GM21529 (cell line): ENCODE results near the gene ANKUB1.

Experiments
- ATAC-seq: cut with Tn5 transposase; IDR thresholded peaks from one replicate; pipeline ENCODE4 v1.9.1; 2021; ENCODE audit not compliant: unreplicated experiment

Gene ANKUB1

DNA sequence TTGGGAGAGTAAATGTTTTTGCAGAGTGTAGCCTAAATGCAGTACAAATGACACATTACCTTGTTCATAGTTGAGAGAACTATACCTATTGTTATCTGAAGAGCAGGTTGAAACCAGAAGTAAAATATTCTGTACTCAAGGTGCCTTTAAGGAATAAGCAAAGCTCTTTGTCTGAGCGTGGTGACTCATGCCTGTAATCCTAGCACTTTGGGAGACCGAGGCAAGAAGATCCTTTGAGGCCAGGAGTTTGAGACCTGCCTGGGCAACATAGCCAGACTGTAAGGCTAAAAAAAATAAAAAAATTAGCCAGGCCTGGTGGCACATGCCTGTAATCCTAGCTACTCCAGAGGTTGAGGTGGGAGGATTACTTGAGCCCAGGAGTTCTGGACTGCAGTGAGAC is 18.5 kb upstream of the ANKUB1 start:
- no peak for ATAC-seq

DNA sequence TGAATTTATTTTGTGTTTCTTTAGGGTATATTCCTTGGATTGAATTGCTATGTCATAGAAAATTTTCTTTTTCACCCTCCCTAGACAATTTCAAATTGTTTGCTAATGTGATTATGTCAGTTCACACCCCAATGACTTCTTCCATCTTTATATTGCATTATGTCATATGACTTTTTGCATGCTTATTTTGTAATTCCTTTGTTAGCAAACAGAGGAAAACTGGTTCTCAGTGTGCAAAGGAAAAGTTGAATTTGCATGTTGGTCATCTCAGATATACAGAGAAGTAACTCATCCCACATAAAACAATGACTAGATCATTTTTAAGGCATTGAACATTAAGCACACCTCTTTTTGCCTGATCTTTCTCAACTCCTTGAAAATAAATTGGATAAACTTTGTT is 17.3 kb upstream of the ANKUB1 start:
- no peak for ATAC-seq

DNA sequence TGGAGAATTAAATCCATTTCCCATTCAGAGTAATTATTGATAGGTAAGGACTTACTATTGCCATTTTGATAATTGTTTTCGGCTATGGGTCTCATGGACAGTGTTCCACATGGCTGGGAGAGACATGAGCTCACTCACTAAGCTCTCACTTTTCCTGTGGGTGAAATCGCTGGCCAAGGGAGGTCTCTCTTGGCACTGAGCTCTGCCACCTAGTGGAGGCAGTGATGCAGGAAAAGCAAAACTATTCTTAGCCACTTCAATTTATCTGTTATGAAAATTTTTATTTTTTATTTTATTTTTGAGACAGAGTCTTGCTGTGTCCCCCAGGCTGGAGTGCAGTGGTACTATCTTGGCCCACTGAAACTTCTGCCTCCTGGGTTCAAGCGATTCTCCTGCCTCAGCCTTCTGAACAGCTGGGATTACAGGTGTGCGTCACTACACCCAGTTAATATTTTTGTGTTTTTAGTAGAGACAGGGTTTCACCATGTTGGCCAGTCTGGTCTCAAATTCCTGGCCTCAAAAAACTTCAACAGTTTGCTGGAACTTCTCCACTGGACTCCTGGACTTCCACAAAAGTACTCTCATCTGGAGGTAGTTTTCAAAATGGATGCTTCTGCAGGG is 16.0 kb upstream of the ANKUB1 start:
- peak; percentile 23 for ATAC-seq

DNA sequence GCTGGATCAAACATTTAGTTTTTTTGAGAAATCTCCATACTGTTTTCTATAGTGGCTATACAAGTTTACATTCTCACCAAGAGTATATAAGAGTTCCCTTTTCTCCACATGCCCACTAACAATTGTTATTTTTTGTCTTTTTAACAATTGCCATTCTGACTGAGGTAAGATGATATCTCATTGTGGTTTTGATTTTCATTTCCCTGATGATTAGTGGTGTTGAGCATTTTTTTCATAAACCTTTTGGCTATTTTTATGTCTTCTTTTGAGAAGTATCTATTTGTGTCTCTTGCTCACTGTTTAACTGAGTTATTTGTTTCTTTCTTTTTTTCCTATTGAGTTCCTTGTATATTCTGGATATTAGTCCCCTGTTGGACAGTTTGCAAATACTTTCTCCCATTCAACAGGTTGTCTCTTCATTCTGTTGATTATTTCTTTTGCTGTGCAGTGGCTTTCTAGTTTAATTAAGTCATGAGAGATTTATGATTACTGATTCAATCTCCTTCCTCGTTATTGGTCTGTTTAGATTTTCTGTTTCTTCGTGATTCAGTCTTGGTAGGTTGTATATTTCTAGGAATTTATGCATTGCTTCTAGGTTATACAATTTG is 13.9 kb upstream of the ANKUB1 start:
- no peak for ATAC-seq

DNA sequence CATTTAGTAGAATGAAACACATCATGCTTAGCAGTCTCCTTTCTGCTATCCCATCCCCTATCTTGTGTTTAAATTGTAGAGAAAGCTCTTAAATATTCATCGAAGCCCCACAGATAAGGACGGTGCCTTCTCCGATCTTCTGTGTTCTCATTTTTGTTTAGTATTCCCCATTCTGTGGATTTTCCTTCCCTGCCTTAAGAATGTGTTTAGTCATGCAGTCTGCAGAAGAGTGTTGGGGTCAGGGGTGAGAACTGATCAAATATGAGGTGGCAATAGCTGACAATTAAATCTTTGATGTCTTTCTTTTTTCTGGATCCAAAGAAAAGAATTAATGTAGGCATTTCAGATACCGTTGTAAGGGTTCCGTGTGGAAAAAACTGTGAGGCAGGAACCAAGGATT is 9.3 kb upstream of the ANKUB1 start:
- ATAC-seq, result no peak

DNA sequence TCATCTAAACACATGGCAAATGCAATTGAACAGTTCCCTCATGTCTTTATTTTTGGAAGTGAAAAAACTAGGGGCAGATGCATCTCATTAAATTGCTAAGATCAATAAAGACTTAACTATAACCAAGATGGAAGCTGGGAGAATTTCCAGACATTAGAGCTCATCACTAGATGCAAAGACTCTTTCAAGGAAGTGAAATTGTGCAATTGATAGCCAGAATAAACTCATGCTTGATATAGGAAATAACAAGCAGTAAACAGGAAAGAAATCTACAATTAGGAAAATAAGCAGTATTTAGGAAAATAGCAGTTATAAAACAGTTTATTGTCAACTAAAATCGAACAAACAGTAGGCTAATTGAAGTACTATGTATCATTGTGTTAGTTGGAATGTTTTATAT is 8.8 kb upstream of the ANKUB1 start:
- no peak for ATAC-seq

DNA sequence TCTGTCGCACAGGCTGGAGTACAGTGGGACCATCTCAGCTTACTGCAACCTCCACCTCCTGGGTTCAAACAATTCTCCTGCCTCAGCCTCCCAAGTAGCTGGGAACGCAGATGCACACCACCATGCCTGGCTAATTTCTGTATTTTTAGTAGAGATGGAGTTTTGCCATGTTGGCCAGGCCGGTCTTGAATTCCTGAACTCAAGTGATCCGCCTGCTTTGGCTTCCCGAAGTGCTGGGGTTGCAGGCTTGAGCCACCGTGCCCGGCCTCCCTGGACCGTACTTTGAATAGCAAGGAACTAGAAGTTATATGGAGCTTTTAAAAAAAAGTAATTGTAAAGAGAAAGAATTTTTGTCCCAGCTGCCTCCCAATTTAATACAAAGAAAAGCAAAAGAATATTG is 8.3 kb upstream of the ANKUB1 start:
- no peak for ATAC-seq

DNA sequence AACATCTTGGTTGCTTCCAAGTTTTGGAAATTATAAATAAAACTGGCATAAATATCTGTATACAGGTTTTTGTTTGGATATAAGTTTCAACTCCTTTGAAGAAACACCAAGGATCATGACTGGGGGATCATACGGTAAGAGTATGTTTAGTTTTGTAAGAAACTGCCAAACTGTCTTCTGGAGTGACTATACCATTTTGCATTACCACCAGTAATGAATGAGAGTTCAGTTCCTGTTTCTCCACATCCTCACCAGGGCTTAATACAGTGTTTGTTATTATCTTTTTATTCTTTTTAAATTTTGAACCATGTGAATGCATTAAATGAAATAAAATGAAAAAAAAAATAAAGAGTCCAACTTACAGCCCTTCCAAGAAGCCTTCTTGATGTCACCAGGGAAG is 3.7 kb upstream of the ANKUB1 start:
- ATAC-seq, result no peak

DNA sequence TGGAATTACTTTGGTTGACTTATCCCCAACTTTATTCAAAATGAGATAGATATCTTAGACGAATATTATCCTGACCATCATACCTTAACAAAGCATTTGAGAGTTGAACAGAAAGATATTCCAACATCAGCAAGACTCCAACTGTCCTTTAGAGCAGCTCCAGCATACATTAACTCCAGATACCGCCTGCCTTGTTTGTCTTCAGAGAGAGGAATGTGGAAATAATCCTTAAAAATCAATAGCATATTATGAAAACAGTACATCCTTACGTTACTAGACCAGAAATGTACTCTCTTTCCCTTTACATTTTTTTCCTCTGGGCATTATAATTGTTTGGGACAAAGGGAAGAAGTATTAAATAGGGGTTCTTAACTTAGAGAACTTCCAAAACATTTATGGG is 1.7 kb downstream of the ANKUB1 start:
- ATAC-seq, result no peak

DNA sequence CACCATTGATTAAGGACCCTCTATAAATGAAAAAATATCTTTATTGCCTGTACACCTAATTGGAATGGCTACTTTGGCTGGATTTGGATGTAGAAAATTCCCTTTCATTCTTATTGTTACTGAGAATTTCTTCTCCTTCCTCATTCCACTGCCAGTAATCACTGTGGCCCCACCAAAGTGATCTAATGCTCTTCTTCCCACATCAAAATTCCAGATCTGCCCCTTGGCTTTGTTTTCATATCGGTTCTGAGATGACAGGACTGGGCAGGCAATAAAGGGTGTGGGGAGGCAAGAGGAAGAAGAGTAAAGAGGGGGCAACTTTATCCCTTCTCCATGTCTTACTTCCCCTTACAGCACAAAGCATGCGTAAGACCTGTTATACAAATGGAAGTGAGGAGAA is 2.1 kb downstream of the ANKUB1 start:
- no peak for ATAC-seq

DNA sequence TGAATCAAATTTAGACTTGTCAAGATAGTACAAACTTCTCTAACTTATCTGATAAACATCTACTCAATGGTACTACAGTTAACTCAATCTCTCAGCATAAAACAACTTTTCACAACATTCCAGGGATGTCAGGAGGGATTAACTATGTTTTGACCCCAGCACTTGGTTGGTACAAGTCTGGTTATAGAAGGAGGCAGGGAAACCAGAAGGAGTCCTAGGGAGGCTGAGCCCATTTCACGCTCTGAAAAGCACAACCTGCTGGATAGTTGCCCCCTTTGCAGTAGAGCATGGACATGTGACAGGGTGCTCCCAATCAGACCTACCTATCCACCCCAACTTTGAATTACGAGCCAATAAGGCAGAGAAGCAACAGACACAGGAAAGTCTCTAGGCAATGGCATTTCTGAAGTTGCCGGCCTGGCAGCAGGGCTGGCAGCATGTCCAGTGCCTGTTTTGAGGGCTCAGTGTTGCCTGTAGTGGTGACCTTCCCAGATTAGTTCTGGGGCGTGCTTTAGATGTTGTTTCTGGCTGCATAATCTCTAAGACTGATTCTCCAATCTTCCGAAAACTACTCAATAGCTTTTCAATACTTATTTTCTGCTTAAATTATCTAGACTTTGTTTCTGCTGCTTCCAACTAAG is 8.2 kb downstream of the ANKUB1 start:
- no peak for ATAC-seq

DNA sequence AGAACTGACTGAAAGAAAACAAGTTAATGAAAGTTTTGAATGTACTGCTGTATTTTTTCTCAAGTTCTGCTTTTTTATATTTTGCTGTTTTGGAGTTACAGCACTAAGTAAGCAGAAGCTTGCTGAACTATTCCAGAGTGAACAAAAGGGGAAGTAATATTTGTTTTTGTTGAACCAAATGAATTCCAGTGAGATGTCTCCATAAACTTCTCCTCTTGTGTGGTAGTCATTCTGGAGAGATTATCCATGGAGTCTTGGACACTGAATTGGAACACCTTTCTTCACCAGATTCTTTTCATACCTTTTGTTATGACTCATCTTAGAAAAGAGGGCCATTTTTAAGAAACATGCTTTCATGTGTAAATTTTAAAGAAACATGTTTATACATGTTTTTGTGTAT is 8.8 kb downstream of the ANKUB1 start:
- ATAC-seq, result no peak

DNA sequence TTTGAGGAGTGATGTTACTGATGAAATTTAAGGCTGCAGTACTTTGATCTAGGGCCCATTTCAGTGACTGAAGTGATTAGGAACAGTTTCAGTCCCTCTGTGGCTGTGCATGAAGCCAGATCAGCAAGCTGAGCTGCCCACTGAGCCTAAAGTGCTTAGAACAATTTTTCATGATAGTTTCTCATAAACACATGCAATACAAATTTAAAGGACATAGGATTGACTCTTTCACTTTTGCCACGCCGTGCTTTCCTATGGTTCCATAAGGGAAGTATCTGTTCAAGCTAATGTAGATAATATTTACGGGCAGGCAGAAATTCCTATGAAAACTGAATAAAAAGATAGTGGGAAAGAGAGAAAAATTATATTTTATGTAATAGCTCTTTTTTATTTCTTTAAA is 10.6 kb downstream of the ANKUB1 start:
- ATAC-seq, result no peak

DNA sequence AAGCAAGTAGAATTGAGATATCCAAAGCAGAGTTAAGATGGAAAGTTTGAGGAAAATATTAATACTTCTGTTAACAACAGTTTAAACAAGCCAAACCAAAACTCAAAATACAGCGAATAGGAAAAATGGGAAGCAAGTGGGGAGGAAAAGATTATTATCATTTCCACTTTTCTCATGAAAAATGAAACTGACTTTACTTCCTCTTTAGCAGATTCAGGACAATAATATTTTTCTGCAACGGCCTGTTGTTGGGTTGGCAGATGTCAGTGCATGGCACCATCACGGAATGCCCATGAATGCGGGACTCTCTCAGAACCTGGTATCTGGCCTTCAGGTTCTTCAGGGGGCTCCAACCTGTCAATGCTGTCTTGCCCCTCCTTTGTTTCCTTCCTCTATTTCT is 11.1 kb downstream of the ANKUB1 start:
- ATAC-seq, result no peak

DNA sequence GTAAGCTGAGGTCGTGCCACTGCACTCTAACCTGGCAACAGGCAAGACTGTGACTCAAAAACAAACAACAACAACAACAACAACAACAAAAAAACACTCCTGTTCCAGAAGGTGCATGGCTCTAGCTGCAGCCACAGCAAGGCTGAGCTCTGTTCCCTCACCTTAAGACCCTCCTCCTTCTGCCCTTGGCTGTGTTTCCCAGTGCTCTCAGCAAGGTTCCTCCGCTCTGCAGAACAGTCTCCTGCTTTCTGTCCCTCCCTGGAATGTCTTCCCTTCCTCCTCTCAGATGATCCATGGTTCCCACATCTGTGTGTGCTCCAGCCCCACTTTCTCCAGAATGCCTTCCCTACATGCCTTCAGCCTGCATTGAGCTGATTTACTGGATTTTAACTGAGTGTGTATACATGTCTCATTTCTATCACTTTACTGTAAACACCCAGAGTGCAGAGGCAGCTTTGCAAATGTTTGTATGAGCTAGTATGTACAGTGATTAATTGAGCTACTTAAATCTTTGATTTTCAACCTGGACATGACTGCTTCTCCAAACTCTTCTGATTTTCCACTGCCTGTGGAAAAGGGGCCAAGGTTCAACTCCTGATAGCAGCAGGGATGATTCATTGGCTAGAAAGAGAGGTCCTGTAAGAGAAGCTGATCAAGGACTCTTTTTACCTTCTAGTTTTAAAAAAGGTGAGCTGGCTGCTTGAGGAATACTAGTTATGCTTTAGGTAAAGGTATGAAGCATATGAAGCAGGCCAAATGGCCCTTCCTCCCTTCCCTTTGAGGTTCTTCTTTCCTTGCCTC is 14.7 kb downstream of the ANKUB1 start:
- ATAC-seq, result no peak

DNA sequence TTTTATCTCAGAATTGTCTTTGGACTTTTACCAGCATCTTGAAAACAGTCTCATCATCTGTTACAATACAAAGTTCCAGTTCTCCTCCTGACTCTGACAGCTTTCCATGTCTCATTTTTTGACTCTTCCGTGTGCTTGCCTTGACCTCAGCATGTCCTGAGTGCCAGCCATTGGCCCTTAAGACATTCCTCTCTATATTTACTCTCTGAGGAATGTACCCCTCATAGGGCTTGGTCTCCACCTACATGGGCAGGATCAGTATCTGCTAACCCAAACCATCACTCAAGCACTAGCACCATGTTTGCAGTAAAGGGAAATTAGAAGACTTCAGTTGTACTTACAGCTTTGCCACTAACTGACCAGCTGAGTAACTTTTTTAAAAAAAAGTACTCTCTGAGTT is 16.2 kb downstream of the ANKUB1 start:
- no peak for ATAC-seq

DNA sequence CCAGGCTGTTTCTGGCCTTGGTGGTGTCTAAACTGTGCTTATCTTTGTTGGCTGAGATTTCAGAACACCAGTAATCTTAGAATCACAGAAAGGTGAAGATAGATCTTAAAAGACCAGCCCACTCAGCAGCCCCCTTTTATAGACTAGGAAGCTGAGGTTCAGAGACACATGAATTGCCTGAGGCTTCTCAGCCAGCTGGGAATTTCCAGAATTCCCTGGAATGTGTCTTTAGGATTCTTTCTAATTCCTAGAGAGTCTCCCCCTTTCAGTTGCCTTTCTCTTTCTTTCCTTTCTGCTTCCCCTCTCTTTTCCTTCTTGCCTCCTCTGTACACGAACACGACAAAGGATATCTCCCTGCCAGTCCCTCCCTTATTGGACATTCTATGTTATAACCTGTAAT is 19.5 kb downstream of the ANKUB1 start:
- no peak for ATAC-seq

DNA sequence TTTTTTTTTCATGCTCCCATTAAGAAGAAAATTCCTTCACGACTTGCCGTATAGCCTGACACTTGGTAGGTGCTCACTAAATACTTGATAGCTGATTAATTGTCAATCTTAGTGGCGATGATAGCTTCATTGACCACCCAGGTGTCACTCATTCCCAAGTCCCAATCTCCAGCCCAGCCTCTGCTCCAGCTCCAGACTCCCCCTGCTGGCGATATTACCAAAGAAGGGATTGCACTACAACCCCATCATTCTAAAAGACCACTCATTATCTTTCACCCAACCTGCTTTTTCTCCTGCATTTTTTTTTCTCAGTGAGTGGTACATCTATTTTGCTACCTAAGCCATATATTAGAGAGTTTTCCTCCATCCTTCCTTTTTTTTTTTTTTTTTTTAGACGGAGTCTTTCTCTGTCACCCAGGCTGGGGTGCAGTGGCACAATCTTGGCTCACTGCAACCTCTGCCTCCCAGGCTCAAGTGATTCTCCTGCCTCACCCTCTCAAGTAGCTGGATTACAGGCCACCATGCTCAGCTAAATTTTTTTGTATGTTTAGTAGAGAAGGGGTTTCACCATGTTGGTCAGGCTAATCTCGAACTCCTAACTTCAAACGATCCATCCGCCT is 20.6 kb downstream of the ANKUB1 start:
- peak; percentile 53 for ATAC-seq

DNA sequence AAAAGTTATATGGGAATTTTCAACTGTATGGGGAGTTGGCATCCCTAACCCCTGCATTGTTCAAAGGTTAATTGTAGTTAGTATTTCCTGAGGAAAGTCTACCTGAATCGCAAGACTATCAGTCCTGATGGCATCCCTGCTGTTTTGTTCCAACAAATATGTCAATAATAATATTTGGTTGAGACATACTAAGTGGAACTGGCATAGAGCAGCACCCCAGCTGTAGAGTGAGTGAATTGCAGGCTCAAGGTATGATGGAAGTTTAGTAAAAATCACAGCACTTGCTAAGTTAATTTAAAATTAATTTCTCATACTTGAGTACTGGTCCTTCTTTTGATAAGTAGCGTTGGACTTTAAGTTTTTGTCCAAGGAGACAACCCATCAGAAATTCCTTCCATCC is 22.1 kb downstream of the ANKUB1 start:
- ATAC-seq, result no peak

DNA sequence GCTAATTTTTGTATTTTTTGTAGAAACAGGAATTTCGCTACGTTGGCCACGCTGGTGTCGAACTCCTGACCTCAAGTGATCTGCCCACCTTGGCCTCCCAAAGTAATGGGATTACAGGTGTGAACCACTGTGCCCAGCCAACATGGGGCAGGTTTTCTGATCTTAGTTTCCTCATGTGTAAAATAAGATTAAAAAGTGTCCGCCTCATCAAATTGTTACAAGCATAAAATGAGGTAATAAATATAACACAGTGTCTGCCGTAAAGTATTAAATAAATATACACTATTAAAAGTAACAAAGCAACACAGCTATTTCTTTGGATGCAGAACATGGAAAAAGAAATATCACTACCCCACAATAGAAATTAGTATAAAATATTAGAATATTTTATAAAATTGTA is 23.6 kb downstream of the ANKUB1 start:
- no peak for ATAC-seq

DNA sequence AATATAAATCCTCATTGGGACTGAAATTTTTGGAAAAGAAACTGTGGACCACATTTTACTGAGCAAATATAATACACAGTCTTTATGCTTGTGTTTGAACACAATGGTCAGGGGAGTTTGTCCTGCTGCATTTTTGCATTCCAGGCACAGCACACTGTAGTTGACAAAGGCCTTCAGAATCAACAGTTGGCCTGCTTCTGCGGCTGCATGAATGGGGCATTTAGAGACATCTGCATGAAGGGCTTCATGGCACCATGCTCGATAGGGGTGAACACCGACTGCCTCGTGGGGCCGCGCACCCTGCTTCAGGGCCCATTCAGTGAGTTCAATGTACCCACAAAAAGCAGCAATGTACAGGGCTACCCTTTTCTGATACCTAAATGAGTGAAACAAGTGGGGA is 24.6 kb downstream of the ANKUB1 start:
- no peak for ATAC-seq
